HepG2 (cell line): Measurements from ENCODE around the gene TMC8. TPM values are rescaled to one million over a fixed set of nuclear protein-coding genes. Genes with fewer than 3 reads are reported as not detected.

ENCODE experiments used
- CENPBD1 ChIP-seq: sonication (generic); formaldehyde crosslinking; IDR thresholded peaks from 2 replicates; pipeline ENCODE4 v1.8.0; 2022; ENCODE audit warnings: missing genetic modification reagents, low read depth, mild to moderate bottlenecking, borderline replicate concordance
- CREBL2 ChIP-seq: sonication (generic); formaldehyde crosslinking; IDR thresholded peaks from 2 replicates; pipeline ENCODE4 v1.8.1; 2023; ENCODE audit warnings: missing genetic modification reagents, mild to moderate bottlenecking, borderline replicate concordance
- GFI1 ChIP-seq: sonication (generic); formaldehyde crosslinking; IDR thresholded peaks from 2 replicates; pipeline ENCODE4 v1.5.0; 2020; ENCODE audit warnings: missing genetic modification reagents, mild to moderate bottlenecking, borderline replicate concordance
- GPBP1L1 ChIP-seq: sonication (generic); formaldehyde crosslinking; IDR thresholded peaks from 2 replicates; pipeline ENCODE4 v1.5.0; 2020; ENCODE audit warnings: mild to moderate bottlenecking, missing genetic modification reagents
- HINFP ChIP-seq: sonication (generic); formaldehyde crosslinking; IDR thresholded peaks from 2 replicates; pipeline ENCODE4 v1.4.0; 2020; ENCODE audit warnings: low read depth, mild to moderate bottlenecking, missing genetic modification reagents
- HOXD1 ChIP-seq: sonication (generic); formaldehyde crosslinking; IDR thresholded peaks from 2 replicates; pipeline ENCODE4 v1.5.0; 2020; ENCODE audit warnings: missing genetic modification reagents
- MAX ChIP-seq: IDR thresholded peaks from 2 replicates; pipeline ENCODE4 v1.6.1; 2012; ENCODE audit warnings: inconsistent platforms
- MAZ ChIP-seq, 2 experiments: sonication (generic) in 1 of 2; formaldehyde crosslinking in 1 of 2; IDR thresholded peaks; 2 replicates each; pipeline versions ENCODE4 v1.5.0 to v1.6.1; 2012 to 2020; ENCODE audit warnings: low read depth in 2 of 2, mild to moderate bottlenecking in 2 of 2, borderline replicate concordance in 1 of 2, improper control_type of control experiment in 1 of 2, low read length in 1 of 2, missing genetic modification reagents in 1 of 2, moderate library complexity in 1 of 2
- MBNL3 ChIP-seq: fragments of 250-450 bp; sonication (Bioruptor Pico); conservative IDR thresholded peaks from 2 replicates; pipeline ENCODE4 v1.8.0; 2022; ENCODE audit warnings: mild to moderate bottlenecking, inconsistent platforms
- POGZ ChIP-seq: sonication (generic); formaldehyde crosslinking; IDR thresholded peaks from 2 replicates; pipeline ENCODE4 v1.4.0; 2020; ENCODE audit warnings: mild to moderate bottlenecking, missing genetic modification reagents
- SALL1 ChIP-seq: sonication (generic); formaldehyde crosslinking; IDR thresholded peaks from 2 replicates; pipeline ENCODE4 v1.8.0; 2022; ENCODE audit warnings: mild to moderate bottlenecking, missing genetic modification reagents
- SKI ChIP-seq: fragments of 450-650 bp; IDR thresholded peaks from one replicate; pipeline ENCODE4 v1.6.1; 2018; ENCODE audit warnings: mild to moderate bottlenecking; ENCODE audit not compliant: partially characterized antibody
- TBX2 ChIP-seq: sonication (generic); formaldehyde crosslinking; IDR thresholded peaks from 2 replicates; pipeline ENCODE4 v1.5.0; 2020; ENCODE audit warnings: missing genetic modification reagents, mild to moderate bottlenecking, borderline replicate concordance
- TFDP1 ChIP-seq: IDR thresholded peaks from 2 replicates; pipeline ENCODE4 v1.6.1; 2016; ENCODE audit warnings: missing compliant biosample characterization, missing genetic modification reagents, borderline replicate concordance
- THAP11 ChIP-seq: IDR thresholded peaks from 2 replicates; pipeline ENCODE4 v1.6.1; 2016; ENCODE audit warnings: missing biosample characterization, missing genetic modification reagents
- ZNF432 ChIP-seq: sonication (generic); formaldehyde crosslinking; IDR thresholded peaks from 2 replicates; pipeline ENCODE4 v1.5.0; 2020; ENCODE audit warnings: missing genetic modification reagents, mild to moderate bottlenecking, borderline replicate concordance
- ZNF550 ChIP-seq: sonication (generic); formaldehyde crosslinking; IDR thresholded peaks from 2 replicates; pipeline ENCODE4 v1.4.0; 2020; ENCODE audit warnings: mild to moderate bottlenecking, missing genetic modification reagents, borderline replicate concordance
- ZNF552 ChIP-seq: sonication (generic); formaldehyde crosslinking; IDR thresholded peaks from 2 replicates; pipeline ENCODE4 v1.9.0; 2022; ENCODE audit warnings: missing genetic modification reagents, mild to moderate bottlenecking, borderline replicate concordance
- ZNF598 ChIP-seq: sonication (generic); formaldehyde crosslinking; IDR thresholded peaks from 2 replicates; pipeline ENCODE4 v1.5.1; 2020; ENCODE audit warnings: mild to moderate bottlenecking, missing genetic modification reagents, borderline replicate concordance
- ZNF720 ChIP-seq: sonication (generic); formaldehyde crosslinking; IDR thresholded peaks from 2 replicates; pipeline ENCODE4 v1.4.0; 2020; ENCODE audit warnings: missing genetic modification reagents
- ZNF841 ChIP-seq: sonication (generic); formaldehyde crosslinking; IDR thresholded peaks from 2 replicates; pipeline ENCODE4 v1.8.1; 2023; ENCODE audit warnings: missing genetic modification reagents, borderline replicate concordance
- polyA plus RNA-seq, 8 experiments: library from polyadenylated mRNA; depleted of rRNA in 3 of 8; stranded (reverse) in 7 of 8; unstranded in 1 of 8; fragments of >200 nt; fragmentation: Illumina TruSeq in 4 of 8; extraction: Trizol in 4 of 8; gene quantifications; 2 replicates each; pipeline versions ENCODE4 v1.2.1 to v1.2.3, GENCODE V29; 2011 to 2016; ENCODE audit warnings: low read depth in 4 of 8, missing spikeins in 1 of 8, mixed read lengths in 1 of 8; ENCODE audit not compliant: insufficient read depth in 1 of 8
- total RNA-seq, 5 experiments: library from RNA; depleted of rRNA; stranded (reverse); fragments of >200 nt; fragmentation: Illumina TruSeq; extraction: Trizol; gene quantifications; 2 replicates each; pipeline ENCODE4 v1.2.3, GENCODE V29; 2016; ENCODE audit warnings: low read depth in 1 of 5

Gene TMC8
- total and polyA plus RNA-seq, 2 of the 13 experiments (the other 11 are each of a cell fraction or from before 2014, with no cell fraction given), result 0.53 to 7.8 TPM

- TF ChIP-seq MAZ (IDR thresholded peaks at IDR 0.05; ENCODE audit: borderline replicate concordance, low read depth, low read length), result no peak
- TF ChIP-seq MAZ (CRISPR knock-in tag; IDR thresholded peaks at IDR 0.05; ENCODE audit: low read depth), result peak; percentile 62; the same call in 1 of the 2 replicates
- TF ChIP-seq SALL1 (CRISPR knock-in tag), result peak; percentile 27; the same call in 1 of the 2 replicates
- peak; percentile 63 for TF ChIP-seq THAP11 (CRISPR knock-in tag)
- TF ChIP-seq MAX, result peak; percentile 52
- no peak for TF ChIP-seq MBNL3
- no peak for TF ChIP-seq CENPBD1 (CRISPR knock-in tag)
- TF ChIP-seq GFI1, result no peak
- TF ChIP-seq ZNF720, result no peak
- TF ChIP-seq ZNF841 (CRISPR knock-in tag), result no peak
- no peak for TF ChIP-seq CREBL2 (CRISPR knock-in tag)
- TF ChIP-seq GPBP1L1 (CRISPR knock-in tag), result no peak
- TF ChIP-seq TBX2, result peak; percentile 79
- peak; percentile 23 for TF ChIP-seq SKI
- TF ChIP-seq ZNF432 (CRISPR knock-in tag), result no peak
- TF ChIP-seq HINFP, result peak; percentile 46; the same call in 1 of the 2 replicates
- peak; percentile 49; the same call in 1 of the 2 replicates for TF ChIP-seq TFDP1 (CRISPR knock-in tag)
- no peak for TF ChIP-seq ZNF552 (CRISPR knock-in tag)
- no peak for TF ChIP-seq ZNF598 (CRISPR knock-in tag)
- no peak for TF ChIP-seq ZNF550
- no peak for TF ChIP-seq POGZ (CRISPR knock-in tag)
- TF ChIP-seq HOXD1 (CRISPR knock-in tag), result no peak
Measured at GRCh38 chr17:78133971-78134898, 3.7 kb downstream of the TMC8 start (continued).
